T-helper 2 cell (primary cell): ENCODE results near the gene PPP2R5D.
A peak's percentile ranks its signal among the peaks of the same experiment; 100 is the strongest.
"Not testable (repeated sequence)": the region's sequence is repeated elsewhere in the genome, so short reads cannot be mapped to it uniquely, and the experiment has no call there.

Experiments
- DNase-seq, 5 experiments: peaks; one replicate each; pipeline versions ENCODE4 v3.0.0 to v3.0.0-alpha.2; 2012 to 2022
- total RNA-seq, 2 donors: gene quantifications; one replicate each; lab custom pipeline; 2026; lab: John Stamatoyannopoulos, UW

Gene PPP2R5D
- 34.9 to 47.9 reads per million in 2 donors for total RNA-seq

DNA sequence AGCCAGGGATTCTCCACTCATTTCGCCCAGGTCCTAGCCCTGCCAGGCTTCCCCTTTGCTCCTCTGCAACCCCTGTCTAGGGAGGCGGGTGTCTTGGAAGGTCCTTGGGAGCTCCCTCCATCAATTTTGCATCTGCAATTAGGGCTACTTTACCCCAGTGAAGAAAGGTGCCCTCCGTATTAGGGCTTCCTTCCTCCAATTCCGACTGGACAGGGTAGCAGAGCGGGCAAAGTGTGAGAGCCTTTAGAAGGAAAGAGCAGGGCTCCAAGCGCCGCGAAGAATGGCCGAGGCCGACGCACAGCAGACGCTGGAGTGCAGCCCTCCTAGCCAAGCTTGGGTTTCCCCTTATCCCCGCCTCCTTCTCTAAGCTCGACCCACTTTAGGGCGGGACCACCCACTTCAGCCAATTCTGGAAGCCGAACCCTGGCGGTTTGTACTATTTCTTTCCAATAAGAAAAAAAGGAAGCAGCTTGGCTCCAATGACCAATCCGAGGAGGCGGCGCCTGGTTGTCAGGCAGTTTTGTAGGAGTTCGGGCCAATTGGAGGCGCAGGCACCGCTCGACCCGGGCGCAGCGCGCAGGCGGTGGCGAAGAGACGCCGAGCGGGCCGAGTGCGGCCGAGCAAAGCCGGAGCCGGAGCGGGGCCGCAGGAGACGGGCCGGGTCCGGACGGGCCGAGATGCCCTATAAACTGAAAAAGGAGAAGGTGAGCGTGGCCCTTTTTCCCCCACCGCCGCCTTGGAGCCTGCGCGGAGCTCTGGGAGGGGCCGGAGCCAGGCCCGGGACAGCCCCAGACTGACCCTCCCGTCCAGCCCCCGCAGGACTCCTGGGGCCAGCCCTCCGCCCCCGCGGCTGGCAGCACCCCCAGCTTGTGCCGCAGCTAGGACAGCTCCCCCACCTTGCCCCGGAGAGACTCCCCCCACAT is at the start of gene PPP2R5D:
PPP2R5D (plus strand) TSS at position 570 of the 923 bp plus-strand sequence; CDS start at position 678, 108 bp downstream.
- peak; percentile 84 to 99 (median 95) for DNase-seq

DNA sequence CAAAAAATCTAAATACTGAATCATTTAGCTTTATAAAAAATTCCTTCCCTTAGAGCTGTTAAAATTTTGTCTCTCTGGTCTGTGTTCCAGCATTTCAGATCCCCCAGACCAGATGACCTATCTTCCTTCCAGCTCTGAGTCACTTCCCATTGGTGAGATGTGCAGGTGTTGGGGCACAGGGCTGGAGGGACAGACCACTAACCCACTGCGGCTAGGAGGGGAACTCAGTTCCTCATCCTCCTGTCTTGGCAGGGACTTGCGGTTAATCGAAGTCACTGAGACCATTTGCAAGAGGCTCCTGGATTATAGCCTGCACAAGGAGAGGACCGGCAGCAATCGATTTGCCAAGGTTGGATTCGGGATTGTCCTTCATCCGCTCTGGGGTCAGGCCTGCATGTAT is 49.0 kb upstream of the PPP2R5D start:
- no peak for DNase-seq

DNA sequence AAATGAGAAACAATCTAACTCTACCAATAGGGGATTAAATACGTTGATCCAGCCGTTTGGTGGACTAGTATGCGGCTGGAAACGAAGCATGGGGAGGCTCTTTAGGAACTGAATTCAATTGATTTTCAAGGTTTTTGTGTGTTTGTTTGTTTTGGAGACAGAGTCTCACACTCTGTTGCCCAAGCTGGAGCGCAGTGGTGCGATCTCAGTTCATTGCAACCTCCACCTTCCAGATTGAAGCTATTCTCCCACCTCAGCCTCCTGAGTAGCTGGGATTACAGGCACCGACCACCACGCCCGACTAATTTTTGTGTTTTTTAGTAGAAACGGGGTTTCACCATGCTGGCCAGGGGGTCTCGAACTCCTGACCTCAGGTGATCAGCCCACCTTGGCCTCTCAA is 48.0 kb upstream of the PPP2R5D start:
- DNase-seq: no peak

DNA sequence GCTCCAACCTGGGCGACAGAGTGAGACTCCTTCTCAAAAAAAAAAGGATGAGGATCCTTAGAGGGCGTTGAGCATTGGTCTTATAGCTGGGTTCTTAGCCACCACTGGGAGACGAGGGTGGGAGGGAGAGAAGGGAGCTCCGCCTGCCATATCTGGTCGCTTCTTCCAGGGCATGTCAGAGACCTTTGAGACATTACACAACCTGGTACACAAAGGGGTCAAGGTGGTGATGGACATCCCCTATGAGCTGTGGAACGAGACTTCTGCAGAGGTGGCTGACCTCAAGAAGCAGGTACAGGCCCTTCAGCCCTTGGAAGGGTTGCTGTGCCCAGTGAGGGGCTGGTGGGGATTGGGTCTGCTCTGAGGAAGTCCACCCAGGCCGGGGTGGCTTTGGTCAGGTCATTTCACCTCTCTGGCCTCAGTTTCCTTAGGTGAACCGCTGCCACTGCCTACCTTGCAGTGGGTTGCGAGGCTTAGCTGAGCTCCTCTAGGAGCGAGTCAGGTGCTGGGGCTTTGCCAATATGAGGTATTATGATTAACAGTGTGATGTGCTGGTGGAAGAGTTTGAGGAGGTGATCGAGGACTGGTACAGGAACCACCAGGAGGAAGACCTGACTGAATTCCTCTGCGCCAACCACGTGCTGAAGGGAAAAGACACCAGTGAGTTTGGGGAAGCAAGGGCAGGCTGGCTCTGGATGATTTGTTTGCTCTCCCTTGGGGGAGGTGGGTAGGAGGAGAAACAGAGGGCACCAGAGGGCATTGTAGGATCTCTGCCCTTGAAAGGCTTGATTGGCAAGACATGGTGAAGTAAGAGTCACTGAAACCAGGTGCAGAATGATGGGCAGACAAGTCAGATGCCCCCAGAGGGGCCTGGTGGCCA is 46.6 kb upstream of the PPP2R5D start:
- DNase-seq: no peak

DNA sequence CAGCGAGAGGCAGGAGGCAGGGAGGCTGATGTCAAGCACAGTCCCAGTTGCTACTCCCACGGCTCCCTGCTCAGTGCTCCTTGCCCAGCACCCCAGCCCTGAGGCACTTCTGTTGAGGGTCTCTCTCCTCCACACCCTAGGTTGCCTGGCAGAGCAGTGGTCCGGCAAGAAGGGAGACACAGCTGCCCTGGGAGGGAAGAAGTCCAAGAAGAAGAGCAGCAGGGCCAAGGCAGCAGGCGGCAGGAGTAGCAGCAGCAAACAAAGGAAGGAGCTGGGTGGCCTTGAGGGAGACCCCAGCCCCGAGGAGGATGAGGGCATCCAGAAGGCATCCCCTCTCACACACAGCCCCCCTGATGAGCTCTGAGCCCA is 46.0 kb upstream of the PPP2R5D start:
- no peak for DNase-seq

DNA sequence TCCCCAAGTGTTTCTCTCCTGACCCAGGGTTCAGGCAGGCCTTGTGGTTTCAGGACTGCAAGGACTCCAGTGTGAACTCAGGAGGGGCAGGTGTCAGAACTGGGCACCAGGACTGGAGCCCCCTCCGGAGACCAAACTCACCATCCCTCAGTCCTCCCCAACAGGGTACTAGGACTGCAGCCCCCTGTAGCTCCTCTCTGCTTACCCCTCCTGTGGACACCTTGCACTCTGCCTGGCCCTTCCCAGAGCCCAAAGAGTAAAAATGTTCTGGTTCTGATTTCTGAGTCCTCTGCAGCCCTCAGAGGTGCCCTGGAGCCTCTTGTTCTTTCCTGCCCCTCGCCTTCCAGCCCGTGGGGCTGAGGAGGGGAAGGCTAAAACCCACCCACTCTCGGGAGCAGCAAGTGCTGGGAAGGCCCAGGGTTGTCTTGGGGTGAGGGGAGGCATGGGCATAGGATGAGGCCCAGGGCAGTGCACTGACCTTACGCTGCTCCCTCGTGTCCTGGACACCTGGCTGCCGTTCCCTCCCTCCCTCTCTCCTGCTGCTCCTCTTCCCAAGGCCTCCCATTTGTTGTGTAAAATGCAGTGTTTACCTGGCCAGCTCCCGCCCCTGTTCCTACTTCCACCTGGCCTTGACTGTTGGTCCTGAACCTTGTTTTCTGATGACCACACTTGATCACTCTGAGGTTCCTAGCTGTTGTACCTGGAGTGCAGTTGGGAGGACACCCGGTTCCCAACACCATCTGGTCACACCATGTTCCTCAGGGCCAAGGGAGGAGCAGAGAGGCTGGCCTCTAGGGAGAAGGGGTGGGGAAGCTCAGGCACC is 45.2 kb upstream of the PPP2R5D start:
- no peak for DNase-seq

DNA sequence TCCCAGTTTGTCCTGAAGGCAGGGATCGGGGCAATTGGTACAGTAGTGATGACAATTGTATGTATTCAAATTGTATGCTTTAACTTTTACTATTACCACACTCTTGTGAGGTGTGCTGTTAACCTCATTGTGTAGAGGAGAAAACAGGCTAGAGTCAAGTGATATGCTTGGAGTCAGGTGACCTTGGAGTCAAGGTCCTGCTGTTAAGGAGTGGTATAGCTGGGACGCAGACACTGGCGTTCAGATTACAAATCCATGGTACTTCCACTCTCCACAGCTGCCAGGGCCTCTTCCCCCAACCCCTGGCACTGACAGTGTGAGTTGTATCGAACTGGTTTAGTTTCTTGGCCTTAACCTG is 44.6 kb upstream of the PPP2R5D start:
- no peak for DNase-seq

DNA sequence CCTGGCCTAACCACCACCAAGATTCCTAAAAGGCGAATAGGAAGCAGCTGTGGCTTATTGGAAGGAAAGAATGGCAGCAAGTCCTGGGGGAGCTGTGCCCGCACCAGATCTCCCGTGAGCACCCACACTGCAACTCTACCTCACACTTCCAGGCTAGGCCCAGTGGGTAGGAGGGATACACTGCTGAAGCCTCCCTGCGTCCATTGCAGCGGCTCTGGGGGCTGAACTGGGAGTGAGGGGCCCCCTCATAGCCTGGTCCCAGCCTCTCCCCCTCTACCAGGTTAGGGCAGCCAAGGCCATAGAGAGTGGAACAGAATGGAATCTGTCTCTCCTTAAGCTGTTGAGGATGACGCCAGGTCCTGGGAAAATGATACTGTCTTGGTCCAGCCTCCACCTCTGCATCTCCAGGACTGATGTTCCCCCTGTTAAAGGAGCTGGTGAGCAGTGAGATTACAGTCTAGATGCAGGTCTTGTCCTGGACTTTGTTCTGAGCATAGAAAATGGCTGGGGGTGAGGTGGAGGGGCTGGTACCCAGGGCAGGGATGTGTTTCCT is 43.8 kb upstream of the PPP2R5D start:
- DNase-seq: no peak

DNA sequence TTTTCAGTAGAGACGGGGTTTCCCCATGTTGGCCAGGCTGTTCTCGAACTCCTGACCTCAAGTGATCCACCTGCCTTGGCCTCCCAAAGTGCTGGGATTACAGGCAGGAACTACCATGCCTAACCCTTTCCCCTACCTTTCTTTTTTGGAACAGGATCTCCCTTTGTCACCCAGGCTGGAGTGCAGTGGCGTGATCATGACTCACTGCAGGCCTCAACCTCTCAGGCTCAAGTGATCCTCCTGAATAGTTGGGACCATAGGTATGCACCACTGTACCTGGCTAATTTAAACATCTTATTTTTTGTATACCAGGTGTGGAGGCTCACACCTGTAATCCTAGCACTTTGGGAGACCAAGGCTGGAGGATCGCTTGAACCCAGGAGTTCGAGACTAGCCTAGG is 43.0 kb upstream of the PPP2R5D start:
- DNase-seq: not testable (repeated sequence)

DNA sequence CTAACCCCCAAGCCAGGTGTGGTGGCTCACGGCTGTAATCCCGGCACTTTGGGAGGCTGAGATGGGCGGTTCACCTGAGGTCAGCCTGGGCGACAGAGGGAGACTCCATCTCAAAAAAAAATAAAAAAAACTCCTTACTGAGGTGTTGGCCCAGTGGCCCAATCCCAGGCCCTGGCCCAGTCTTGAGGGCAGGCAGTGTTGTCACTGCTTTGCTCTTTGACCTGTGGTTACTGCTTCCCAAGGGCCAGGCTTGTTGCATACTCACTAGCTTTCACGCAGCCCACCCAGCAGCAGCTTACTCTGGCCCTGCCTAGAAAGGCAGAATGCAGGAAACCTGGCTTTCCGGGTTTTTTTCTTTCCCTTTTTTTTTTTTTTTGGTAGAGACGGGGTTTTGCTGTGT is 41.9 kb upstream of the PPP2R5D start:
- DNase-seq: no peak

DNA sequence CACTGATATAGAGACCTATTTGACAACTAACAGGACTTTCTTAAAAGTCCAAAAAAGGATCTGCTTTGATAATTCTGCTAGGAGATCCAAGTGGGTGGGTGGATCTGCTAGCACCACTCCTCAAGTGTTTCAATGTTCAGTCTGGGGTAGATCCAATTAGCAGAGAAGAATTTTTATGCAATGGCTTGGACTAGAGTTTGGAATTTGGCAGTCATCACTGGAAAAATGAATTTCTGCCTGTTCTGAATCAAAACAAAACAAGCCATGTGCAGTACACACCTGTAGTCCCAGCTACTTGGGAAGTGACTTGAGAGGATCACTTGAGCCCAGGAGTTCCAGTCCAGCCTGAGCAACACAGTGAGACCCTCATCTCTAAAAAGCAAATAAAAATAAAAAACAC is 36.4 kb upstream of the PPP2R5D start:
- DNase-seq: no peak

DNA sequence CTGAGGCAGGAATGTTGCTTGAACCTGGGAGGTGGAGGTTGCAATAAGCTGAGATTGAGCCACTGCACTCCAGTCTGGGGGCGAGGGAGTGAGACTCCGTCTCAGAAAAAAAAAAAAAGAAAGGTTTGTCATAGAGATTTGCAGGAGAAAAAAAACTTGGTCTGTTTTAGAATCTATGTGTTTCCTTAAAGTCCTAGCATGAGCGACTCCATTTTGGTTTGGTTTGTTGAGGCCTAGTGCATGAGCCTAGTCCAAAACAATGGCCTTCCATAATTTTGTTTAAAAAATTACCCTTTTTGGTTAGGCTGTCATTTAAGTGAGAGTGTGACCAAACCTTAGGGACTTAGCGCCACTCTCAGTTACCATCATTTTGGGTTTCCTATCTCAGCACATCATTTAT is 32.0 kb upstream of the PPP2R5D start:
- no peak for DNase-seq

DNA sequence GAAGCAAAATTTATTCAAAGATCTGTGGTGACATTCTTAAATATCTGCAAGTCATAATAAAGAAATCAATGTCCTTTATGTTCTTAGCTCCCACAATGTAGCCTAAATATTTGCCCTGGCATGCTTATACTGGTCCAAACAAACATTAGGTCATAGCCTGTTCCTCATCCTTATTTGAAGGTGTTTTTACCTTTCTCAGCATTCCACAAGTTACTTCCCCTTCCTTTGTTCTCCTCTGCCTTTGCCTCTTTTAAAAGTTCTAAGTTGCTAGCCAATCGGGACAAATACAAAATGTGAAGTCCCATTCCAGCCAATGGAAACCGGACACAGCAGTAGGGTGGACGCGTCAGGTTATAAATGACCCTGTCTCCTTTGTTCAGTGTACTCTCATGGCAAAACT is 30.0 kb upstream of the PPP2R5D start:
- DNase-seq: not testable (repeated sequence)

DNA sequence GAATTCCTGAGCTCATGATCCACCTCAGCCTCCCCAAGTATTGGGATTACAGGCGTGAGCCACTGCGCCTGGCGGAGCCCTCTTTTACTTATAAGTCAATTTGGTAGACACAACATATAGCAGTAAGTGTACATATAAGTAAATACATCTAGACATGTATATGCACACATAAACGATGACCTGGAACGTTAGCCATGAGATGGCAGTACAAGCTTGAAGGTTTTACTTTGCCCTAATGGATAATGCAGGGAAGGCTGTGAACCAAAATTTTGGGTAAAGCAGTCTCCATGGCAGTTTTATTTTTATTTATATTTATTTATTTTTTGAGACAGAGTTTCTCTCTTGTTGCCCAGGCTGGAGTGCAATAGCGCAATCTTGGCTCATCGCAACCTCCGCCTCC is 26.2 kb upstream of the PPP2R5D start:
- DNase-seq: peak in 1 of 5 experiments; percentile 16

DNA sequence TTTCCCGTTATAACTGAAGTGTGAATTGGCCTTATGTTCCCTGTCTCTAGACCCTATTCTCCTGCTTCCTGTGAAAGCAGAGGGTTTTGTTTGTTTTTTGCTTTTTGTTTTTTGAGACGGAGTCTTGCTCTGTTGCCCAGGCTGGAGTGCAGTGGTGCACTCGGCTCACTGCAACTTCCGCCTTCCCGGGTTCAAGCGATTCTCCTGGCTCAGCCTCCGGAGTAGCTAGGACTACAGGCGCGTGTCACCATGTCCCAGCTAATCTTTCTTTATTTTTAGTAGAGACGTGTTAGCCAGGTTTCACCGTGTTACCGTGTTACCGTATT is 24.5 kb upstream of the PPP2R5D start:
- no peak for DNase-seq

DNA sequence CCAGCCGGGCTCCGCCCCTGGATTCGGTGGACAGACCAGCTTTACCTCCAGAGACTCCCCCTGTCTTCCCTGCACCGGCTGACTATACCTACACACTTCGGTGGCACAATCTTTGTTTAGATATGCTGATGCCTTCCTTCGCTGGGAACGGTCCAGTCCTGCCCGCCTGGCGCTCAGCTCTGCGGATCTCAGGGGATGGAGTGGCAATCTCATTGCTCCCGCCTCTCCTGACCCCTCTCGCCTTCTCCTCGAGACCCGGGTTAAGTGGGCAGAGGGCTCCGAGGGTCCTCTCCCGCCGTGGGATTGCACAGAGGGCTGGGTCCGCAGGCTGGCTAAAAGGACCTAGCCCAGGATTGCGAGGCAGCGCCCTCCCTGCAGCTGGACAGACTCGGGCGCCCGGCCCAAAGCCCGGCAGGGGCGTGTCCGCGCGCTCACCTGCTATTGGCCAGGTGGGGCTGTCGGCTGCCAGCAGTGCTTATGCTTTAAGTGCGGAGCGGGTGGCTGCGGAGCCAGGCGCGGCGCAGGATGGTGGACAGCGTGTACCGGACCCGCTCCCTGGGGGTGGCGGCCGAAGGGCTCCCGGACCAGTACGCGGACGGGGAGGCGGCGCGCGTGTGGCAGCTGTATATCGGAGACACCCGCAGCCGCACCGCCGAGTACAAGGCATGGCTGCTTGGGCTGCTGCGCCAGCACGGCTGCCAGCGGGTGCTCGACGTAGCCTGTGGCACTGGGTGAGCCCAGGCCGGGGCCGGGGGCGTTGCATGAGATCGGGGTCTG is 23.9 kb upstream of the PPP2R5D start, which contains the start of gene GNMT:
GNMT (plus strand) TSS at position 512 of the 777 bp plus-strand sequence; CDS start at position 526, 14 bp downstream.
- DNase-seq: peak in 3 of 5 experiments; percentile 10 to 24 (median 19)

DNA sequence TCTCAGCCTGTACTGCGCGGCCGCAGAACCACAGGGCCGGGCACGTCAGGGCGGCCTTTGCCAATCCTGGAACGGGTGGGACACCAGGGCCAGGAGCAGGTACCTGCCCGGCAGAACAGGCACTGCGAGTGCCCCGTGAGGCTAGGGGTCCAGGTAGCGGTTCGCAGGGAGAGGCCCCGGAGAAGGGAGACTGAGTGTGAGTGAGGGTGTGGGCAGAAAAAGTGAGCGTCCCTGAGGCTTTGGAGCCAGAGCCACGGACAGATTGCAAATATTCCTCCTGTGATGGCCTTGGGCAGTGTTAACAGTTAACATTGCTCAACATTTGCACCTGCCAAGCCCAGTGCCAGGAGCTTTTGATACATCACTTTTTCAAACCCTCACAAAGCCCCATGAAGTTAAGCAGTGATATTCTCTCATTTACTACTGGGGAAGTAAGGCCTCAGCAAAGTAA is 23.3 kb upstream of the PPP2R5D start:
- DNase-seq: no peak

DNA sequence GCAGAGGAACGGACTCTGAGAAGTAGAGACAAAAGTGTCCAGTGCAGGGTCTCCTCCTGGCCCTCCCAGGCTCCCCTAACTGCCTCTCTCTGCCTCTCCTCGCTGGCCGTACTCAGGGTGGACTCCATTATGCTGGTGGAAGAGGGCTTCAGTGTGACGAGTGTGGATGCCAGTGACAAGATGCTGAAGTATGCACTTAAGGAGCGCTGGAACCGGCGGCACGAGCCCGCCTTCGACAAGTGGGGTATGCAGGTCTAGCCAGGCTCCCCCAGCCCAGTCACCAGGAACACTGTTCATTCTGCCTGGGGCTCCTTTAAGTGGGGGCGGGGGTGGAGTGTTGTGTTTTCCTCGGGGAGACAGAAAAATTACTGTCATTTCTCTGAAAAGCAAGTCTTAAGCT is 22.3 kb upstream of the PPP2R5D start:
- no peak for DNase-seq

DNA sequence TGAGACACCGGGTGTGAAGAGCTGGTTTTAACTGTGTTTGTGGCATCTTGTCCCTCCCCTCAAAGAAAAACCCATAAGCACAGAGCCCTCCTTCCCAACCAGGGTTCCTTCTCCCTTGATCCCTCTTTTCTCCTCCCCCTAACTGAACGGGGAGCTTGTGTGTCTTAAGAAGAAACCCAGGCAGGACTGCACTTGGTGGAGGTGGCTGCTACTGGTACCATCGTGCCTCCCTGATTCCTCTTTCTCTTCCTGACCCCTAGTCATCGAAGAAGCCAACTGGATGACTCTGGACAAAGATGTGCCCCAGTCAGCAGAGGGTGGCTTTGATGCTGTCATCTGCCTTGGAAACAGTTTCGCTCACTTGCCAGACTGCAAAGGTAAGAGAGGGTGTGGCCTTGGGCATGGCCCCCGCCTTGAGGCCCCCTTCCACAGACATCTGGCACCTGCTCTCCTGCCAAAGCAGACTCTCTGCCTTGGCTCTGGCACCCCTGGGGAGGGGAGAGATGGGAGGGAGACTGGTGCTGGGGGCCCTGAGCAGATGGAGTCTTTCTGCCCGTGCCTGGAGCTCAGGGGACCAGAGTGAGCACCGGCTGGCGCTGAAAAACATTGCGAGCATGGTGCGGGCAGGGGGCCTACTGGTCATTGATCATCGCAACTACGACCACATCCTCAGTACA is 21.7 kb upstream of the PPP2R5D start:
- no peak for DNase-seq

DNA sequence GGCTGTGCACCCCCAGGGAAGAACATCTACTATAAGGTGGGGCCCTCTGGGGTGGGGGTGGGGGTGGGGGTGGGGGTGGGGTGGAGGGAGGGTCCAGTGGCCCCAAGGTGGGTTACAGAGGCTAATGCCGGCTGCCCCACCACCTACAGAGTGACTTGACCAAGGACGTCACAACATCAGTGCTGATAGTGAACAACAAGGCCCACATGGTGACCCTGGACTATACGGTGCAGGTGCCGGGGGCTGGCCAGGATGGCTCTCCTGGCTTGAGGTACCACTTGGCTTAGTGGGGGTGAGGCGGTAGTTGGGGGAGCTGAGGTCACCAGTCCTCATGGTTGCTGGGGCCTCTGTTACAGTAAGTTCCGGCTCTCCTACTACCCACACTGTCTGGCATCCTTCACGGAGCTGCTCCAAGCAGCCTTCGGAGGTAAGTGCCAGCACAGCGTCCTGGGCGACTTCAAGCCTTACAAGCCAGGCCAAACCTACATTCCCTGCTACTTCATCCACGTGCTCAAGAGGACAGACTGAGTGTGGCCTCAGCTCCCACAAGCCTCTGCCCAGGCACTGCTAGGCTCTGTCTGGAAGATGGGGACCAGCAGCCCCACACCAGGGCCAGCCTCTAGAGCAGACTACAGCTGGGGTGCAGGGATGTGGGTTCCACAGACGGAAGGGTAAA is 21.1 kb upstream of the PPP2R5D start:
- DNase-seq: no peak
